A673 (cell line): Measurements from ENCODE around the gene SUOX. TPM values are rescaled to one million over a fixed set of nuclear protein-coding genes. Genes with fewer than 3 reads are reported as not detected.
"Not testable (repeated sequence)": the region's sequence is repeated elsewhere in the genome, so short reads cannot be mapped to it uniquely, and the experiment has no call there.

Experiments
- BruUV-seq: library from RNA; stranded (reverse); fragments of 400-500 nt; replicated peaks from 2 replicates; lab custom pipeline; 2021; lab: Mats Ljungman, UMichigan
- CTCF ChIA-PET: fragments of 300-600 bp; sonication (Branson Sonifier 250); formaldehyde crosslinking; loops from one replicate; lab custom pipeline; 2022; ENCODE audit warnings: antibody characterized with exemption; lab: Charles Lee
- POLR2A ChIA-PET: fragments of 300-600 bp; sonication (Branson Sonifier 250); formaldehyde crosslinking; loops from one replicate; lab custom pipeline; 2022; ENCODE audit warnings: antibody characterized with exemption; ENCODE audit not compliant: low non-redundant PET; lab: Charles Lee
- DNase-seq: peaks from one replicate; pipeline ENCODE4 v3.0.0-alpha.2; 2015; ENCODE audit warnings: low spot score
- H3K27ac ChIP-seq: fragments of 200-600 bp; sonication (generic); 2 replicates; pipeline ENCODE4 v1.5.1; 2016; ENCODE audit warnings: mixed run types, low read depth, mild to moderate bottlenecking, mixed read lengths, antibody characterized with exemption, low read length; ENCODE audit not compliant: poor library complexity, severe bottlenecking
- H3K27me3 ChIP-seq: fragments of 200-600 bp; sonication (generic); replicated peaks from 2 replicates; pipeline ENCODE4 v1.6.1; 2017; ENCODE audit warnings: mixed run types, low read depth, mild to moderate bottlenecking, mixed read lengths, antibody characterized with exemption, low read length; ENCODE audit not compliant: insufficient read depth, poor library complexity
- H3K36me3 ChIP-seq: fragments of 200-600 bp; sonication (generic); 2 replicates; pipeline ENCODE4 v1.6.1; 2016; ENCODE audit warnings: mixed run types, mild to moderate bottlenecking, mixed read lengths, antibody characterized with exemption, low read length; ENCODE audit not compliant: insufficient read depth, poor library complexity, severe bottlenecking
- H3K4me1 ChIP-seq: fragments of 200-600 bp; sonication (generic); 2 replicates; pipeline ENCODE4 v1.6.1; 2017; ENCODE audit warnings: mixed run types, mild to moderate bottlenecking, mixed read lengths, antibody characterized with exemption, low read length; ENCODE audit not compliant: insufficient read depth, poor library complexity, severe bottlenecking
- H3K4me3 ChIP-seq: fragments of 200-600 bp; sonication (generic); 2 replicates; pipeline ENCODE4 v1.5.1; 2016; ENCODE audit warnings: low read depth, mixed run types, mild to moderate bottlenecking, mixed read lengths, low read length; ENCODE audit not compliant: poor library complexity, severe bottlenecking
- H3K9me3 ChIP-seq: fragments of 200-600 bp; sonication (generic); 2 replicates; pipeline ENCODE4 v1.6.1; 2016; ENCODE audit warnings: mixed run types, low read depth, mild to moderate bottlenecking, mixed read lengths, antibody characterized with exemption, low read length; ENCODE audit not compliant: poor library complexity, severe bottlenecking
- CTCF ChIP-seq: fragments of 300-800, 200-600 bp; sonication (generic); conservative IDR thresholded peaks from 2 replicates; pipeline ENCODE4 v1.5.1; 2017; ENCODE audit warnings: low read depth, mild to moderate bottlenecking, antibody characterized with exemption, low read length, moderate library complexity, mixed read lengths
- EZH2 ChIP-seq: fragments of 200-600 bp; sonication (generic); IDR thresholded peaks from 2 replicates; pipeline ENCODE4 v1.6.1; 2017; ENCODE audit warnings: borderline replicate concordance, low read depth, mild to moderate bottlenecking, mixed read lengths, antibody characterized with exemption, low read length; ENCODE audit not compliant: poor library complexity, severe bottlenecking
- intact Hi-C: fragments of 100-400 bp; cut with micrococcal nuclease; formaldehyde crosslinking; loops from one replicate; pipeline ENCODE4 v1.10.0; 2022; ENCODE audit not compliant: unreplicated experiment
- total RNA-seq: library from RNA; stranded (reverse); gene quantifications from 2 replicates; pipeline ENCODE4 v1.2.3, GENCODE V29; 2021

Gene SUOX
- total RNA-seq, 1 experiment from 2014 or later, result 2.2 TPM

GRCh38 chr12:55996201-55996714 lies 818 bp upstream of the SUOX start:
- peak; percentile 74 for DNase-seq

GRCh38 chr12:55997535-55997859 lies 421 bp downstream of the SUOX start:
- no peak for DNase-seq
- H3K4me3 ChIP-seq, result peak overlapping the region; percentile 42
- ChIA-PET CTCF (interaction anchor here (0.7 to 1.0 kb wide), 2 partner anchors 61 to 192 kb away, joined by 3 to 6 read pairs; partner anchors contain the start of gene SMARCC2), POLR2A (no interaction called here)
- no TSS peak for BruUV-seq
- no peak overlapping the region for H3K27ac ChIP-seq
- H3K4me1 ChIP-seq, result peaks cover 3% of the 10 kb centered on the region
- no peaks in the 10 kb centered on the region for H3K27me3 ChIP-seq
- intact Hi-C loops, result loop anchor here (2.0 to 5.0 kb wide), 2 partner anchors 31 to 45 kb away; partner anchors contain the start of gene RPS26
- peaks cover 26% of the 10 kb centered on the region for H3K36me3 ChIP-seq
- TF ChIP-seq CTCF (no peak), EZH2 (no peak)
- no peaks in the 10 kb centered on the region for H3K9me3 ChIP-seq

More at GRCh38 chr12:55996201-55996714, 818 bp upstream of the SUOX start:
- Histone ChIP-seq H3K9me3 (no peaks in the 10 kb centered on the region), H3K27ac (no peak overlapping the region), H3K4me1 (peaks cover 3% of the 10 kb centered on the region), H3K27me3 (no peaks in the 10 kb centered on the region), H3K36me3 (peaks cover 37% of the 10 kb centered on the region), H3K4me3 (peak overlapping the region; percentile 42)
- no TSS peak for BruUV-seq
- TF ChIP-seq EZH2, result no peak
- peak; percentile 94 for TF ChIP-seq CTCF
- POLR2A ChIA-PET, result interaction anchor here (0.7 kb wide), 1 partner anchor 165 kb away, joined by 3 read pairs; no protein-coding TSS in a partner anchor
- CTCF ChIA-PET, result interaction anchor here (0.6 to 1.4 kb wide), 13 partner anchors 10 to 468 kb away, joined by 3 to 13 read pairs (median 5); partner anchors contain the start of genes ORMDL2, RAB5B, SARNP and ZC3H10
- intact Hi-C loops, result loop anchor here (2.0 to 5.0 kb wide), 2 partner anchors 33 to 46 kb away; partner anchors contain the start of gene RPS26

- H3K4me1 ChIP-seq, H3K27me3 ChIP-seq, H3K36me3 ChIP-seq, H3K27ac ChIP-seq, H3K9me3 ChIP-seq, H3K4me3 ChIP-seq, POLR2A ChIA-PET, BruUV-seq: not testable (repeated sequence)
- intact Hi-C loops, result loop anchor here (5.0 kb wide), 1 partner anchor 43 kb away; the partner anchor contains the start of gene RPS26
- CTCF ChIA-PET, result interaction anchor here (0.7 kb wide), 1 partner anchor 261 kb away, joined by 3 read pairs; no protein-coding TSS in a partner anchor
- DNase-seq, result peak; percentile 24
Observed at GRCh38 chr12:55999522-55999921, 2.4 kb downstream of the SUOX start.

- H3K4me3 ChIP-seq, H3K9me3 ChIP-seq, H3K36me3 ChIP-seq, H3K4me1 ChIP-seq, POLR2A ChIA-PET, BruUV-seq, H3K27ac ChIP-seq, H3K27me3 ChIP-seq, CTCF ChIA-PET, DNase-seq: not testable (repeated sequence)
- intact Hi-C loops, result loop anchor here (5.0 kb wide), 1 partner anchor 42 kb away; the partner anchor contains the start of gene RPS26
Observed at GRCh38 chr12:55999999-56000540, 3.0 kb downstream of the SUOX start.
